PC-3 (cell line): ENCODE data around the gene COMMD2. TPM values are rescaled to one million over a fixed set of nuclear protein-coding genes. Genes with fewer than 3 reads are reported as not detected.

Experiments used
- ATAC-seq: fragments of 200-7000 bp; cut with Tn5 transposase; 2 replicates; pipeline ENCODE4 v1.9.1; 2020; ENCODE audit warnings: mild to moderate bottlenecking, moderate library complexity
- BruUV-seq: library from RNA; stranded (reverse); fragments of 400-500 nt; replicated peaks from 2 replicates; lab custom pipeline; 2021; lab: Mats Ljungman, UMichigan
- CTCF ChIA-PET: fragments of 300-600 bp; sonication (Branson Sonifier 250); formaldehyde crosslinking; loops from one replicate; lab custom pipeline; 2022; ENCODE audit warnings: antibody characterized with exemption; lab: Charles Lee
- POLR2A ChIA-PET: fragments of 300-600 bp; sonication (Branson Sonifier 250); formaldehyde crosslinking; loops from one replicate; lab custom pipeline; 2022; ENCODE audit warnings: antibody characterized with exemption; ENCODE audit not compliant: unreplicated experiment; lab: Charles Lee
- DNase-seq: peaks from one replicate; pipeline ENCODE4 v3.0.0-alpha.2; 2015
- H2AFZ ChIP-seq: fragments of 300-600 bp; sonication (generic); 2 replicates; pipeline ENCODE4 v1.6.0; 2016; ENCODE audit warnings: antibody characterized with exemption, low read length
- H3F3A ChIP-seq: fragments of 300-600 bp; sonication (generic); one replicate; pipeline ENCODE4 v1.6.0; 2017; ENCODE audit warnings: antibody characterized with exemption, low read length, control low read depth, mild to moderate bottlenecking; ENCODE audit not compliant: unreplicated experiment
- H3K27ac ChIP-seq: fragments of 300-600 bp; sonication (generic); 2 replicates; pipeline ENCODE4 v1.5.1; 2016; ENCODE audit warnings: mild to moderate bottlenecking, low read length
- H3K27me3 ChIP-seq: fragments of 300-600 bp; sonication (generic); 2 replicates; pipeline ENCODE4 v1.6.1; 2016; ENCODE audit warnings: low read length, mixed read lengths
- H3K36me3 ChIP-seq: fragments of 300-600 bp; sonication (generic); 2 replicates; pipeline ENCODE4 v1.6.1; 2016; ENCODE audit warnings: low read depth, mixed run types, low read length, mixed read lengths
- H3K4me1 ChIP-seq: fragments of 300-600 bp; sonication (generic); 2 replicates; pipeline ENCODE4 v1.5.1; 2016; ENCODE audit warnings: low read length; ENCODE audit not compliant: insufficient read depth
- H3K4me2 ChIP-seq: fragments of 300-600 bp; sonication (generic); 2 replicates; pipeline ENCODE4 v1.6.0; 2016; ENCODE audit warnings: low read length
- H3K4me3 ChIP-seq: fragments of 300-600 bp; sonication (generic); 2 replicates; pipeline ENCODE4 v1.5.1; 2016; ENCODE audit warnings: mild to moderate bottlenecking, low read length, mixed read lengths
- H3K79me2 ChIP-seq: fragments of 300-600 bp; sonication (generic); 2 replicates; pipeline ENCODE4 v1.6.1; 2017; ENCODE audit warnings: low read length, mixed read lengths
- H3K9ac ChIP-seq: fragments of 300-600 bp; sonication (generic); 2 replicates; pipeline ENCODE4 v1.6.0; 2016; ENCODE audit warnings: mild to moderate bottlenecking, low read length
- H3K9me2 ChIP-seq: fragments of 300-600 bp; sonication (generic); replicated peaks from 2 replicates; pipeline ENCODE4 v1.6.1; 2016; ENCODE audit warnings: mixed run types, low read length, mixed read lengths
- H3K9me3 ChIP-seq: fragments of 300-600 bp; sonication (generic); 2 replicates; pipeline ENCODE4 v1.6.1; 2016; ENCODE audit warnings: low read length, mixed read lengths
- H4K20me1 ChIP-seq: fragments of 300-600 bp; sonication (generic); 2 replicates; pipeline ENCODE4 v1.6.1; 2016; ENCODE audit warnings: low read length, mixed read lengths
- CTCF ChIP-seq: fragments of 300-600 bp; sonication (generic); conservative IDR thresholded peaks from 2 replicates; pipeline ENCODE4 v1.5.1; 2017; ENCODE audit warnings: antibody characterized with exemption, low read depth, mild to moderate bottlenecking, low read length
- EZH2 ChIP-seq: fragments of 300-600 bp; sonication (generic); IDR thresholded peaks from one replicate; pipeline ENCODE4 v1.6.1; 2017; ENCODE audit warnings: antibody characterized with exemption, mild to moderate bottlenecking, low read length; ENCODE audit not compliant: unreplicated experiment
- EZH2phosphoT487 ChIP-seq: fragments of 300-600 bp; sonication (generic); IDR thresholded peaks from 2 replicates; pipeline ENCODE4 v1.6.1; 2018; ENCODE audit warnings: mild to moderate bottlenecking, antibody characterized with exemption, low read length, borderline replicate concordance
- intact Hi-C: fragments of 100-400 bp; cut with micrococcal nuclease; formaldehyde crosslinking; loops from 2 replicates; pipeline ENCODE4 v1.9.0; 2023
- total RNA-seq: library from RNA; depleted of rRNA; stranded (reverse); fragments of >200 nt; gene quantifications from 2 replicates; pipeline ENCODE4 v1.2.3, GENCODE V29; 2014

The COMMD2 gene
- total RNA-seq, 1 experiment from 2014 or later = 24.8 TPM

GRCh38 chr3:149706905-149707304 is 45.4 kb downstream of the COMMD2 start:
- no TSS peak for BruUV-seq
- POLR2A ChIA-PET = no interaction called here

GRCh38 chr3:149705416-149705815 is 46.9 kb downstream of the COMMD2 start:
- POLR2A ChIA-PET = interaction anchor here (0.7 kb wide), 1 partner anchor 24 kb away, joined by 3 read pairs; no protein-coding TSS in a partner anchor
- intact Hi-C loops = no loop called here
- Histone ChIP-seq H3F3A (no peaks in the 10 kb centered on the region), H3K79me2 (no peaks in the 10 kb centered on the region), H3K27me3 (no peaks in the 10 kb centered on the region), H3K4me1 (peaks cover 10% of the 10 kb centered on the region), H3K9me2 (no peaks in the 10 kb centered on the region), H4K20me1 (no peaks in the 10 kb centered on the region), H3K36me3 (no peaks in the 10 kb centered on the region), H3K9me3 (no peaks in the 10 kb centered on the region), H3K4me2 (no peak overlapping the region), H3K27ac (no peak overlapping the region), H3K4me3 (no peak overlapping the region), H3K9ac (no peak overlapping the region), H2AFZ (no peak overlapping the region)
- TF ChIP-seq EZH2 (no peak), CTCF (no peak), EZH2phosphoT487 (no peak)
- no peak for ATAC-seq
- CTCF ChIA-PET = interaction anchor here (0.8 kb wide), 1 partner anchor 12 kb away, joined by 3 read pairs; no protein-coding TSS in a partner anchor
- DNase-seq = no peak
- no TSS peak for BruUV-seq

More at GRCh38 chr3:149706905-149707304, 45.4 kb downstream of the COMMD2 start:
- Histone ChIP-seq H4K20me1 (no peaks in the 10 kb centered on the region), H2AFZ (no peak overlapping the region), H3K9ac (no peak overlapping the region), H3K79me2 (no peaks in the 10 kb centered on the region), H3K4me2 (no peak overlapping the region), H3F3A (no peaks in the 10 kb centered on the region), H3K9me2 (no peaks in the 10 kb centered on the region), H3K36me3 (no peaks in the 10 kb centered on the region), H3K4me1 (peaks cover 6% of the 10 kb centered on the region), H3K27me3 (no peaks in the 10 kb centered on the region), H3K4me3 (no peak overlapping the region), H3K9me3 (no peaks in the 10 kb centered on the region), H3K27ac (no peak overlapping the region)
- ATAC-seq (no peak), DNase-seq (no peak)
- TF ChIP-seq EZH2phosphoT487 = no peak
- no peak for TF ChIP-seq CTCF
- no peak for TF ChIP-seq EZH2
- CTCF ChIA-PET = interaction anchor here (0.7 kb wide), 1 partner anchor 10 kb away, joined by 3 read pairs; no protein-coding TSS in a partner anchor
- intact Hi-C loops = no loop called here

GRCh38 chr3:149703466-149703865 is 48.8 kb downstream of the COMMD2 start:
- TF ChIP-seq CTCF = no peak
- no peak for TF ChIP-seq EZH2
- no peak for TF ChIP-seq EZH2phosphoT487
- intact Hi-C loops = loop anchor here (5.0 kb wide), 1 partner anchor 46 kb away; the partner anchor contains the start of gene WWTR1
- Histone ChIP-seq H3K36me3 (peaks cover 5% of the 10 kb centered on the region; the same call in 1 of the 2 replicates), H3K79me2 (no peaks in the 10 kb centered on the region), H3K4me2 (no peak overlapping the region), H3K27ac (no peak overlapping the region), H3K4me3 (no peak overlapping the region), H3K9ac (no peak overlapping the region), H3K4me1 (peaks cover 10% of the 10 kb centered on the region), H3K9me2 (no peaks in the 10 kb centered on the region), H3F3A (no peaks in the 10 kb centered on the region), H3K27me3 (no peaks in the 10 kb centered on the region), H3K9me3 (0 out of 2 replicates have a peak, but pooled peaks cover 5% of the 10 kb centered on the region), H4K20me1 (no peaks in the 10 kb centered on the region), H2AFZ (no peak overlapping the region)
- no TSS peak for BruUV-seq
- no peak for DNase-seq
- CTCF ChIA-PET = no interaction called here
- ATAC-seq = no peak
- POLR2A ChIA-PET = no interaction called here
